ENCODE data around the gene RDH5.

DNA sequence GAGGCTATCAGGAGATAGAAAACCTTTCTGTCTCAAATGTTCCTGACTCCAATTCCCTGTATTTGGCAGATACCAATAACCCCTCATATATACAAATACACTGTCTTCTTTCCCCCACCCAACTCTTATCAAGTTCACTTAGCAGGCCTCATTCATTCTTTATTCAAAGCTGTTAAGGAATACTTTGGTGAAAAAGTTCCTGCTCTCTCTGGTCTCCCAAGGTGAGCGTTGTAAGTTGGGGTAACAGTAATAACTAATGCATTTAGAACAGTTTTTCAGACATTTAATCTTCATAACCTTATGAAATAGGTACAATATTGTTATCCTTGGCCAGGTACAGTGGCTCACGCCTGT lies 18.8 kb downstream of the RDH5 start:
- TF ChIP-seq, protein P1, sequence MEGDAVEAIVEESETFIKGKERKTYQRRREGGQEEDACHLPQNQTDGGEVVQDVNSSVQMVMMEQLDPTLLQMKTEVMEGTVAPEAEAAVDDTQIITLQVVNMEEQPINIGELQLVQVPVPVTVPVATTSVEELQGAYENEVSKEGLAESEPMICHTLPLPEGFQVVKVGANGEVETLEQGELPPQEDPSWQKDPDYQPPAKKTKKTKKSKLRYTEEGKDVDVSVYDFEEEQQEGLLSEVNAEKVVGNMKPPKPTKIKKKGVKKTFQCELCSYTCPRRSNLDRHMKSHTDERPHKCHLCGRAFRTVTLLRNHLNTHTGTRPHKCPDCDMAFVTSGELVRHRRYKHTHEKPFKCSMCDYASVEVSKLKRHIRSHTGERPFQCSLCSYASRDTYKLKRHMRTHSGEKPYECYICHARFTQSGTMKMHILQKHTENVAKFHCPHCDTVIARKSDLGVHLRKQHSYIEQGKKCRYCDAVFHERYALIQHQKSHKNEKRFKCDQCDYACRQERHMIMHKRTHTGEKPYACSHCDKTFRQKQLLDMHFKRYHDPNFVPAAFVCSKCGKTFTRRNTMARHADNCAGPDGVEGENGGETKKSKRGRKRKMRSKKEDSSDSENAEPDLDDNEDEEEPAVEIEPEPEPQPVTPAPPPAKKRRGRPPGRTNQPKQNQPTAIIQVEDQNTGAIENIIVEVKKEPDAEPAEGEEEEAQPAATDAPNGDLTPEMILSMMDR (conservative IDR thresholded peaks at IDR 0.05; ENCODE audit: low read depth, low read length) = no peak
- TF ChIP-seq EZH2 (IDR thresholded peaks at IDR 0.05; ENCODE audit: borderline replicate concordance, low read depth, low read length, poor library complexity, severe bottlenecking) = no peak

Measured in A673 (cell line).